ENCODE results near the gene MOXD1. TPM values are rescaled to one million over a fixed set of nuclear protein-coding genes. Genes with fewer than 3 reads are reported as not detected.

Gene MOXD1
- total and polyA plus RNA-seq, 2 of the 8 experiments (the other 6 are each of a cell fraction or from before 2014, with no cell fraction given): 1.6 to 3.5 TPM

DNA sequence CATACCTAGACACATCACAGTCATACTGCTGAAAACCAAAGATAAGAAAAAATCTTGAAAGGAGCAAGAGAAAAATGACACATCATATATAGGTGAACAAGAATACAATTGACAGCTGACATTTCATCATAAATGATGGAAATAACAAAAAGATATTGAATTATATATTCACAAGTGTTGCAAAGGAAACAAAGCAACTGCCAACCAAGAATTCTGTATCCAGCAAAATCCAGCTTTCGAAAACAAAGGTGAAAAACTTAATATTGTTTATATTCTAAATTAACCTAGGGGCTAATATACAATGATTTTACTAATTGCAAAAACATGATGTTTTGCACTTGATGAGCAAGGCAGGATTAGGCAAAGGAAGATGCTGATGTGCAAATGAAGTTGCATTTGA, 84.3 kb downstream of the MOXD1 start:
- H3K4ac ChIP-seq (replicated peaks; ENCODE audit: insufficient read length, low read depth, low read length): no peak overlapping the region
- CTCF ChIA-PET (ENCODE audit: partially characterized antibody): interaction anchor here (0.8 to 2.1 kb wide), 5 partner anchors 11 to 167 kb away, joined by 3 to 12 read pairs (median 4); no protein-coding TSS in a partner anchor
- no peaks in the 10 kb centered on the region for H3K79me1 ChIP-seq (ENCODE audit: low read depth, low read length)
- WGBS, 2 experiments (ENCODE audit: extremely low coverage in 1 of 2, insufficient coverage in 1 of 2, insufficient read length in 1 of 2, insufficient replicate concordance in 2 of 2, low coverage in 1 of 2, low lambda C conversion rate in 2 of 2, missing lambda C conversion rate in 1 of 2): 93% methylated on average over 1 of the region's 1 CpG; no CpG with 5 or more reads in 1 of the 2 experiments
- no peaks in the 10 kb centered on the region for H3K79me2 ChIP-seq (ENCODE audit: control insufficient read depth in 1 of 2, insufficient read depth in 2 of 2, low read length in 2 of 2)
- H2AFZ ChIP-seq (ENCODE audit: low read length): no peak overlapping the region
- H2AK5ac ChIP-seq (ENCODE audit: low read depth, low read length): no peak overlapping the region
- no peak overlapping the region for H3K23ac ChIP-seq (ENCODE audit: insufficient read length)
- FAIRE-seq: no peak
- no peaks in the 10 kb centered on the region for H3K4me1 ChIP-seq (replicated peaks in 1 of 4; ENCODE audit: control insufficient read depth in 3 of 4, insufficient read depth in 4 of 4, low read length in 3 of 4)
- H4K8ac ChIP-seq (ENCODE audit: extremely low read depth, insufficient read depth, low read length): no peak overlapping the region
- no peaks in the 10 kb centered on the region for H3K36me3 ChIP-seq (ENCODE audit: control insufficient read depth in 2 of 4, insufficient read depth in 4 of 4, low read length in 3 of 4)
- no peaks in the 10 kb centered on the region for H4K20me1 ChIP-seq (replicated peaks in 1 of 2; ENCODE audit: control insufficient read depth in 1 of 2, insufficient read depth in 2 of 2, low read length in 2 of 2)
- H3K56ac ChIP-seq (replicated peaks; ENCODE audit: insufficient read length, low read depth, low read length): no peak overlapping the region
- no peak overlapping the region for H3K4me2 ChIP-seq (ENCODE audit: insufficient read depth in 1 of 2, low read depth in 2 of 2, low read length in 2 of 2)
- H3K27me3 ChIP-seq (replicated peaks in 1 of 4; ENCODE audit: control insufficient read depth in 3 of 4, extremely low read depth in 1 of 4, insufficient read depth in 3 of 4, low read length in 3 of 4): no peaks in the 10 kb centered on the region
- no peak for DNase-seq (ENCODE audit: low read depth in 1 of 2, low spot score in 2 of 2)
- H4K5ac ChIP-seq (ENCODE audit: insufficient read length, low read depth, low read length): no peak overlapping the region
- no peak overlapping the region for H3K18ac ChIP-seq (ENCODE audit: extremely low read depth, low read length)
- no peak overlapping the region for H3K4me3 ChIP-seq (ENCODE audit: extremely low read depth in 1 of 4, insufficient read depth in 2 of 4, low read depth in 3 of 4, low read length in 4 of 4)
- H3K9ac ChIP-seq (replicated peaks in 1 of 4; ENCODE audit: extremely low read depth in 1 of 4, low read depth in 3 of 4, low read length in 3 of 4): no peak overlapping the region
- H3K9me3 ChIP-seq (ENCODE audit: insufficient read depth in 2 of 2, low read depth in 1 of 2, low read length in 1 of 2): no peaks in the 10 kb centered on the region
- no peak overlapping the region for H2BK120ac ChIP-seq (replicated peaks; ENCODE audit: low read depth, low read length)
- no peak overlapping the region for H4K91ac ChIP-seq (replicated peaks; ENCODE audit: insufficient read length, low read length)
- H2BK12ac ChIP-seq (ENCODE audit: low read depth, low read length): no peak overlapping the region
- no peaks in the 10 kb centered on the region for H3K23me2 ChIP-seq (ENCODE audit: low read depth, low read length)
- POLR2A ChIA-PET (ENCODE audit: partially characterized antibody): no interaction called here
- no peak overlapping the region for H3K27ac ChIP-seq (ENCODE audit: low read depth, low read length)
- H2BK20ac ChIP-seq (ENCODE audit: low read length): no peak overlapping the region
- no peak overlapping the region for H2BK15ac ChIP-seq (ENCODE audit: low read length)
- H2BK5ac ChIP-seq (ENCODE audit: low read depth, low read length): no peak overlapping the region
- H3K14ac ChIP-seq (ENCODE audit: insufficient read length): no peak overlapping the region
- TF ChIP-seq SP1 (IDR thresholded peaks at IDR 0.05; ENCODE audit: low read depth, low read length): no peak
- no peak for TF ChIP-seq EP300 (IDR thresholded peaks at IDR 0.05; ENCODE audit: borderline replicate concordance in 1 of 2, low read depth in 2 of 2, low read length in 2 of 2)
- no peak for TF ChIP-seq NRF1 (IDR thresholded peaks at IDR 0.05; ENCODE audit: low read depth, low read length)
- no peak for TF ChIP-seq SIRT6 (IDR thresholded peaks at IDR 0.05; ENCODE audit: low read length)
- no peak for TF ChIP-seq NANOG (IDR thresholded peaks at IDR 0.05; ENCODE audit: insufficient read depth, low read depth, low read length, poor library complexity, severe bottlenecking)
- no peak for TF ChIP-seq KDM1A (IDR thresholded peaks at IDR 0.05; ENCODE audit: borderline replicate concordance, low read length)
- TF ChIP-seq ATF3 (IDR thresholded peaks at IDR 0.05; ENCODE audit: insufficient read depth, low read depth, low read length): no peak
- TF ChIP-seq USF2 (IDR thresholded peaks at IDR 0.05; ENCODE audit: low read length): no peak
- TF ChIP-seq CHD2 (IDR thresholded peaks at IDR 0.05; ENCODE audit: low read length): no peak
- TF ChIP-seq MAFK (IDR thresholded peaks at IDR 0.05; ENCODE audit: low read depth, low read length): no peak
- TF ChIP-seq FOSL1 (IDR thresholded peaks at IDR 0.05; ENCODE audit: insufficient read depth, low read depth, low read length): no peak
- no peak for TF ChIP-seq KDM5A (IDR thresholded peaks at IDR 0.05; ENCODE audit: low read length)
- no peak for TF ChIP-seq BCL11A (IDR thresholded peaks at IDR 0.05; ENCODE audit: low read depth in 2 of 2, low read length in 2 of 2)
